ENCODE measurements around the gene RPL27A.
A peak's percentile ranks its signal among the peaks of the same experiment; 100 is the strongest.
"Not testable (repeated sequence)": the region's sequence is repeated elsewhere in the genome, so short reads cannot be mapped to it uniquely, and the experiment has no call there.

The RPL27A gene

DNA sequence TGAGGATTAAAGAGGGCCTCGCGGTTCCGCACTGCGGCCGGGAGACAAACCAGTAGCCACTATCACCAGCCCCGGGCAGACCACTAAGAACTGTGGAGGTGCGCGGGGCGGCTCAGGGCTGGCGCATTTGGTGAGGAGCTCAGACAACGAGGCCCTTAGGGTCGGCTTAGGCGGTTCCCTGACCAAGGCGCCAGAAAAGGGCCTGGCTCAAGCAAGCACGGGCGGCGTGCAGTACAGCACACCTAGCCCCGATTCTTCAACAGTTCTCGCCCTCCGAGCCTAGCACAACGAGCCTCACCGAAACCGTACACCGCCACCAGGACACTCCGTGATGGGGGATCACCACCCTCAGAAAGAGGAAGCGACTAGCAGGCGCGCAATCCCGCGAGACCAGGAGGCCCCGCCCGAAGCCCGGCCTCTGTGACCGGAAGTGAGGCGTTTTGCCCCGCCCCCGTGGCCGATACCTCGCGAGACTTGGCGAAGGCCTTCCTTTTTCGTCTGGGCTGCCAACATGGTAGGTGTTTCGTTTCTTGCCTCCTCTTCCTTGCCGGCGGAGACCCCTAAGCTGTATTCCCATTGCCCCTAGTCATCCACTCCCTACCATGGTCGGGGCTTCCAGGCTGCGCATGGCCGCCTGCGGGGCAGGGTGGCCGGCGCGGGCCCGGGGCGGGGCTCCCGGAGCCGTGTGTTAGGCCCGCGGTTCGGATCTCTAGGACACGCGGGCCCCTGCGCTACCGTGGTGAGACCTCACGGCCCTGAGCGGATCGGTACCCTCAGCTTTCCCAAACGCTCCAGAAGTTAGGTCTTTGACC, at the start of gene RPL27A, which contains the start of gene TRIM66:
TSS of gene RPL27A (plus strand) at position 490 of the 812 bp plus-strand sequence. CDS start at position 512, 22 bp downstream.
TSS of gene TRIM66 (minus strand) at position 363 of the 812 bp plus-strand sequence. CDS start 10,391 bp downstream, outside the sequence.
- DNase-seq: peak; percentile 98

- DNase-seq: no peak
Observed at GRCh38 chr11:8634498-8634897, 48.1 kb upstream of the RPL27A start.

DNA sequence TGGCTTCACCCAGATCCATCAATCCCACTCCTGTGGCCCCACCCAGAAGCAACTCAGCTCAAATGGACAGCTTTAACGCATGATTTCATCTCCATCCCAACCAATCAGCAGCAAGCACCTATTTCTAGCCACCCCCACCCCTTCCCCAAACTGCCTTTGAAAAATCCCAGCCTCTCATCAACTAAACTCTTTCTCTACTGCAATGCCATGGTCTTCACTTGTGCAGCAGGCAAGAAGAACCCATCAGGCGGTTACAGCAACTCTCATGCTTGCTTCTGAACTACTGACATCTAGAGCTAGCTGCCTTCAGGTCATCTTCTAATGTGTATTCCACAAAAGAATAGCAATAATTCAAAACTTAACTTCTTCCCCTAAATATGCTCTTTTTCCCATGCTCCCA, 46.5 kb upstream of the RPL27A start:
- DNase-seq: no peak

GRCh38 chr11:8638300-8638699, 44.3 kb upstream of the RPL27A start:
- DNase-seq: no peak

DNA sequence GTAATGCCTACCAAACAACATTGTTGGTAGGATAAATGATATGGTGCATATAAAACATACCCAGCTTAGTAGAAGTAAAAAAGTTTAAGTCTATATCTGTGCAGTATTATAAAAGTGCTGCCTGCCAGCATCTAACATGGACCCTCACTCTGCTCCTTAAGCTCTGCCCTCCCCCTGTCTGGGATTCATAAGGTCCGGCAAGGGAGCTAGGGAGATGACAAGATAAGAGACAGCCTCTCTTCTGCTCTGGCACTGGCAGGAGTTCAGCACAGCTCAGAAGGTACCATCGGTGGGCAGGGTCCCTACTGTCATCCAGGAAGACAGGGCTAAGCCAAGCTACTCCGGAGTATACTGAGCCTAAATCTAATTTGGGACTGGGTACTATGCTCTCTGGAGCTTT, 42.9 kb upstream of the RPL27A start:
- no peak for DNase-seq

DNA sequence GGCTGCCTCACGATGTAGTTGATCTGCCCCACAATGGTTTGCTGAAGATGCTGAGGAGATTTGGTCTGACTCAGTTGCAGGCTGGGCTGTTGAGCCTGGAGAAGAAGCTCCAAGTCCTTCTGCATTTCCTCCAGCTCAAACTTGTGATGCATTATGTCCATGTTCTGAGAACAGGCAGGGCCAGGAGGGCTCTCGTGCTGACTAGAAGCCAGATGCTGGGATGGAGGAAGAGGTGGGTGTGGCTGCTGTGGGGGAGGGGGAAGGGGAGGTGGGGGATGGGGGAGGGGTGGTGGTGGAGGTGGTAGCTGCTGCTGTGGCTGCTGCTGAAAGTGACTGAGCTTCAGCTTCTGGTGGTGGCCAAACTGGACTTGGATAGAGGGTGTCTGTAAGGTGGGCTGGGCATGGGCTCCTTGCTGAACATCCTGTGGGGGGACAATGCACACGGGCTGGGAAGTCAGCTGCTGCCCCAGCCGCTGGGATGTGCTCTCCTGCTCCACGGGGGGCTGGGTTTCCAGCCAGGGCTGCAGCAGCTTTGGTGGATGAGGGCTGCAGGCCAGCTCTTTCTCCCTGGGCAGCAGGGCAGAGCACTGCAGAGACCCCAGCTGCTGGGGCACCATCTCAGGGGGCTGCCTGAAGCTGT, 42.2 kb upstream of the RPL27A start:
- no peak for DNase-seq

DNA sequence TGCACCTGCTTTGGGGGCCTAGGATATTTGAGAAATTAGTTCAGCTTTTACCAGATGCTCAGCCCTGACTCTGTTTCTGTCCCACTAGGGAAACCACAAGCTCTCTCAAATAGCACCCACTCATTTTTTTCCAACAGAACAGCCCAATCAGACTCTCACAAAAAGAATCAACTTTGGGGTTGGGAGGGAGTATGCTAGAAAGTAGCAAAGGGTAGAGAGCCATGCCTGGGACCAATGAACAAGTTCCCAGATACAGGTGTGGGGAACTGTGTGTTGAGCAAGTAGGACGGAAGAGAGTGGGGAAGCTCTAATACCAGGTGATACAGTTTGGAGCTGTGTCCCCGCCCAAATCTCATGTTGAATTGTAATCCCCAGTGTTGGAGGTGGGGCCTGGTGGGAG, 41.3 kb upstream of the RPL27A start:
- no peak for DNase-seq

DNA sequence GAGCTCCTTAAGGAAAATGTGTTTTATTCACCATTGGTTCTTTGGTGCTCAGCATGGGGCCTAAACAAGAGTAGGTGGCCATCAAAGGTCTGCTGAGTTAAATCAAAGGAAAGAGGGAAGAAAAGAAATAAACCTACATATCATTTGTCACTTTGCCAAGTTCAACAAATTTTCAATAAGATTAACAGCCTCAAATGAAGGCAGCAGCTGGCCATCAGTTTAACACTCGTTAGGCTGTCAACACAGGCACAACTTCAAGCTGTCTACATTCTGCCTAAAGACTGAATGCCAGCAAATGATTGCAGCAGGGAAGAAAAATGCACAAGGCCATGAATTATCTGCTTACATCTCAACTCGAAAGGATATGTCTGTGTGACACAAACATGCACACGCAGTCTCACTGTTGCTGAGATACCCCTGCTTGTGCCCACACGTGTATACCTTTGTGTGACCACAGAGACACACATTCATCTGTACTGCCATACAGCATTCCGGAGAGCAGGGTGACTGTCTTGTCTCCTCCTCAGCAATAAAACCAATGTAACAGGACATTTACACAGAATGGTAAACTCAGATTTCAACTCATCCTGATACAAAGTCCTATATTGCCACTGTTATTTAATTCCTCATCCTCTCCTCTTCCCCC, 40.3 kb upstream of the RPL27A start:
- no peak for DNase-seq

DNA sequence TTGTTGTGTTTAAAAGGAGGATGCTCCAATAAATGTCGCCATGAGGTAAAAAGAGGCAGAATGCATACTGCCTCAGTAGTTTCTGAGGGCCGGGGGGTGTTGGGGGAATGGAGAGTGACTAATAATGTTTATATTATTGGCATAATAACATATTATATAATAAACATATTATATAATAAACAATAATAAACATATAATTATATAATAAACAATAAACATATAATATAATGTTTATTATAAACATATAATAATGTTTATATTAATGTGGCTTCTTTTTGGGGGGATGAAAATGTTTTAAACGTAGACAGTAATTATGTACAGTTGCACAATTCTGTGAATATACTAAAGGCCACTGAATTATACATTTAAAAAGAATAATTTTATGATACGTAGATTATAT, 35.7 kb upstream of the RPL27A start:
- no peak for DNase-seq

GRCh38 chr11:8649361-8649760, 33.2 kb upstream of the RPL27A start:
- DNase-seq: no peak

GRCh38 chr11:8650401-8650990, 32.1 kb upstream of the RPL27A start:
- no peak for DNase-seq

- DNase-seq: no peak
Observed at GRCh38 chr11:8652140-8652539, 30.5 kb upstream of the RPL27A start.

- no peak for DNase-seq
Observed at GRCh38 chr11:8654503-8654902, 28.1 kb upstream of the RPL27A start.

- no peak for DNase-seq
Observed at GRCh38 chr11:8656291-8656690, 26.3 kb upstream of the RPL27A start.

DNA sequence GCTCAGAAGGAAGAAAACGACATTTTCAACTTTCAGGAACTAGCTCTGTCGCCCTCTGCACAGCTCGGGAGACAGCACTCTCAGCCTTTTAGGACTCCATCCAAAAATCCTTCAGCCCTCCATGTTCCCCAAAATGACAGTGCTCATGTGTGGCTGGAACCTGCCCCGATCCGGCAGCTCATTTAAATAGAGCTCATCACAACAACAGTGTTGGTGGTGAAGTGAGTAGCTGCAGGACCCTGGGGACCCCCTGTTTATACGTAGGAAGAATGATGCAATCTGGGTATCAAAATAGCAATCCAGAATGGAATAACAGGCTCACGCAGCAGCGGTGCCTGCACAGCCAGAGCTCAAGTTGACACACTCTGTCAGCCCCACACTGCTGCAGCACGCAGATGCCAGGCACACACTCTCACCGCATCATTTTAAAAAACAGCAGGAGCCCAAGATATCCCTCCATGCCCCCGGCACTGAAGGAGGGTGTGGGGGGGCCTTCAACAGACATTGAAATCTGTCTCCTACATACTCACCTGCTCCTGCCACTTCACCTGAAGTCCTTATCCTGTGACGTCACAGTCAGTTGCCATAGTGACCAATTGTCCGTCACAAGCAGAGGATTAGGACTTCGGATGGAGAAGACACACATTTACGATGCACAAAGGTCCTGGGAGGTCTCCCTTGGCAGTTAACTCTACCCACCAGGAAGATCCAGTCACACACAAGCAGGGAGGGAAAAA, 24.1 kb upstream of the RPL27A start:
- peak; percentile 45 for DNase-seq

- no peak for DNase-seq
Observed at GRCh38 chr11:8661001-8661795, 21.4 kb upstream of the RPL27A start.

GRCh38 chr11:8665222-8665621, 17.4 kb upstream of the RPL27A start:
- DNase-seq: no peak

- DNase-seq: not testable (repeated sequence)
Observed at GRCh38 chr11:8670081-8670480, 12.5 kb upstream of the RPL27A start.

DNA sequence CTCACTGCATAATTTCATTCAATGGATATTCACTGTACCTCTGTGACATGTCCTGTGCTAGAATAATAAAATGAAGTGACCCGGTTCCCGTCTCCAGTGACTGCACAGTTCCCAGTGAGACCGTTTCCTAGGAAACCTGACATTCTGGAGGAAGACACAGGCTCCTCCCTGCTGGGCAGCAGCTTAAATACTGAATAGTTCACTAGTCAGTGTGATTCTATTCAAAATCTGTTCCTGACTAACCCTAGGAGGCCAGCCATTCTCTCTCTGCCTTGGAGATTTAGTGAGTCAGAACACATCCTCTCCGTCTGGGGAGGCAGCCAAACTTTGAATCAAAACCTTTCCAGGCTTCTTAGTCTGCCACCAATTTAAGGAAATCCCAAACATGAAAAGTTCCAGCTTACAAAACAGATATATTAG, 11.4 kb upstream of the RPL27A start:
- DNase-seq: peak; percentile 64

DNA sequence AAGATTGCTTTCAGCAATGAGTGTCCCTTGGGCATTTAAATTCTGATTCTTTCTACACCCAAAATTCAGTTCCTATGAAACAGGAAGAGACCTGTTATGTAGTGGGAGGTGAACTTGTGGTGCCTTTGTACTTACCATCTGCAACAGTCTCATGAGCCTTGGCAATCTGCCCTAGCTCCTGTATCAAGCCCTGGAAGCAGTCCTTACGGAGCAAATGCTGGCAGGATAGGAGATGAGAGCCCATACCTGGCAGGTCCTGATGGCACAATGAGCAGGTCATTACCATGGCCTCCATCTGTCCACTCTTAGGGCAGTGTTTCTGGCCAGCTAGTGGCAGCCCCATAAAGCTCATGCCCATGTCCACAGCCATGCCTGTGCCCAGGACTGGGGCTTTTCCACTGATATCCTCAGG, 10.9 kb upstream of the RPL27A start:
- no peak for DNase-seq

- DNase-seq: no peak
Observed at GRCh38 chr11:8672346-8672745, 10.2 kb upstream of the RPL27A start.

- DNase-seq: no peak
Observed at GRCh38 chr11:8674859-8675258, 7.7 kb upstream of the RPL27A start.
